HG03060 (cell line): ENCODE results near the gene GOLGA2.
"Not testable (repeated sequence)": the region's sequence is repeated elsewhere in the genome, so short reads cannot be mapped to it uniquely, and the experiment has no call there.

Source experiments
- ATAC-seq: cut with Tn5 transposase; IDR thresholded peaks from one replicate; pipeline ENCODE4 v1.9.1; 2021; ENCODE audit warnings: low read depth, moderate number of reproducible peaks; ENCODE audit not compliant: unreplicated experiment

GOLGA2 gene

DNA sequence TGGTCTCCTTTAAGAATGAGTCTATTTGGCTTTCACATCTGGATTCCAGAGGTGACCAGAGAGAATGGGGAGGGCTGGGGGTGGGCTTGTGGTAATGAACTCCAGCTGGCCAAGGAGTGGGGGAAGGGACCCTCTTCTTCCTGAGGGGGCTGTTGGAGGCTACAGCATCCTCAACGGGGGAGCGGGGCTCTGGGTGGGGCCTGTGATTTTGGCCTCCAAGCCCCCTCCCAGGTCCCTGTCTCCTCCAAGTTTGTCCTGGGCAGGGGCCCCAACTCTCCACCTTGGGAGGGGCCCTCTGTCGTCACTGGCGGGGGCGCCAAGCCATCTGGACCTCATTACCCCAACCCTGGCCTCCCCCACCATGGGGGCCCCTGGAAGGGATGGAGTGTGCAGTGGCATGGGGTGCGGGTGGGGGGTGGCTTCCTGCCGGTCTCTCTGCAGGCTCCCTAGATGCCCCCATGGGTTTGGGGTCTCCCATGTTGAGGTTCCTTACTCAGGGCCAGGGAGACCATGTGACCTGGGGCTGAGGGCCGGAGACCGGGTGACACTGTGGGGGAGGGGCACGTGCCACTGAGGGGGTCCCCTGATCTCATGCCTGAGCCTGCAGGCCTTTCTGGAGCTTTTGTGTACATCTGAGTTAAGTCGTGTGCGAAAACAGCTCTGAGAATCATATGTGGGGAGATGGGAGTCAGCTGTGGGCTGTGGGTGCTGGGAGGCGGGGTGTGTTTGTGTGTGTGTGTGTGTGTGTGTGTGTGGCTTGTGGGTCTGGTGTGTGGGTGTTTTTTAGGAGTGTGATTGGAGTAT, 32.4 kb downstream of the GOLGA2 start:
- ATAC-seq, result no peak

DNA sequence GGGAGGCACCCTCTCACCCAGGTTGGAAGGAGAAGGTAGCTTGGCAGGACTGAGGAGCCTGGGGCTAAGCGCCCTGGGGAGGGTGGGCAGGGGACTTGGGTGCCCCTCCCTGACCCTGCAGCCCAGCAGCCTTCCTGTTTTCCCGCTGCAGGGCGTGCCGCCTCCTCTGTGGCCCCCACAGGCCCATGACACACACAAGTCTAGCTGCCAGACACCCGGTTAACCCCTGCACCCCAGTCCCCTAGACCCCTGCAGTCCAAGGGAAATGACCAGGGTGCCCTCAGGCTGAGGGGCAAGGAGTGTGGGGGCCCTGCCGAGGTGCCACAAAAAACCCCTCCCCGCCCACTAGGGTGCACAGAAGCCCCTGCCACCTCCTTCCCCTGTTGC, 33.0 kb downstream of the GOLGA2 start:
- no peak for ATAC-seq

DNA sequence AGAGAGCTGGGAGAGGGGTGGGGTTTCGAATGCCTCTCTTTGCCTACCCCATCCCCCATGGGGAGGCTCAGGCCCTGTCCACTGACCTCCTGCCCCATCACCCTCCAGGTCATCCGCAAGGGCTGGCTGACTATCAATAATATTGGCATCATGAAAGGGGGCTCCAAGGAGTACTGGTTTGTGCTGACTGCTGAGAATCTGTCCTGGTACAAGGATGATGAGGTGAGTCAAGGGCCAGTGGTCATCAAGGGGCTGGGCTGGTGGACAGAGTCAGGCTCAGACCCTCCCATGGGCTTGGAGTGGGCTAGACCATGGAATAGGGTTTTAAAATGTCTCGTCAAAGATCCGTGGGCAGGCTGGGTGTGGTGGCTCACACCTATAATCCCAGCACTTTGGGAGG, 33.7 kb downstream of the GOLGA2 start:
- ATAC-seq, result no peak

DNA sequence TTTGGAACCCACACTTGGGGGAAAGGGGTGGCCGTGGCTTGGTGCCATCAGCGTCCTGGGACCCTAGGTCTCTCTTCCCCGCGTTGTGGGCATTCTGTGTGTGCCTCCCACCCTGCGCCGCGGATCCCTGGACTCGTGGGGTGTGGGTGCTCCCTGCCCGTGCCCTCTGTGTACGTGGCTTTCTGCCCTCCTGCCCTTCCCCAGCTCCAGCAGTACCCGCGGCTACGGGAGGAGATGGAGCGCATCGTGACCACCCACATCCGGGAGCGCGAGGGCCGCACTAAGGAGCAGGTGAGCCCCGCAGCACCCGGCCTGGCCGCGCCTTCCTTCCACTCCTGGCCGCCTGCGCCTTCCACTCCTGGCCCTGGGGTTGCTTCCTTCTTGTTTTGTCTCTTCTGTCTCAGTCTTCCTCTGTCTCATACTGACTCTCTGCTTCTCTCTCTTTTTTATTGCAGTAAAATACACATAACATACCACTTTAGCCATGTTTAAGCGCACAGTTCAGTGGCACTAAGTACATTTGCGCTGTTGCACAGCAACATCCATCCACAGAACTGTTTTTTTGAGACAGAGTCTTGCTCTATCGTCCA, 41.9 kb downstream of the GOLGA2 start:
- ATAC-seq, result no peak

DNA sequence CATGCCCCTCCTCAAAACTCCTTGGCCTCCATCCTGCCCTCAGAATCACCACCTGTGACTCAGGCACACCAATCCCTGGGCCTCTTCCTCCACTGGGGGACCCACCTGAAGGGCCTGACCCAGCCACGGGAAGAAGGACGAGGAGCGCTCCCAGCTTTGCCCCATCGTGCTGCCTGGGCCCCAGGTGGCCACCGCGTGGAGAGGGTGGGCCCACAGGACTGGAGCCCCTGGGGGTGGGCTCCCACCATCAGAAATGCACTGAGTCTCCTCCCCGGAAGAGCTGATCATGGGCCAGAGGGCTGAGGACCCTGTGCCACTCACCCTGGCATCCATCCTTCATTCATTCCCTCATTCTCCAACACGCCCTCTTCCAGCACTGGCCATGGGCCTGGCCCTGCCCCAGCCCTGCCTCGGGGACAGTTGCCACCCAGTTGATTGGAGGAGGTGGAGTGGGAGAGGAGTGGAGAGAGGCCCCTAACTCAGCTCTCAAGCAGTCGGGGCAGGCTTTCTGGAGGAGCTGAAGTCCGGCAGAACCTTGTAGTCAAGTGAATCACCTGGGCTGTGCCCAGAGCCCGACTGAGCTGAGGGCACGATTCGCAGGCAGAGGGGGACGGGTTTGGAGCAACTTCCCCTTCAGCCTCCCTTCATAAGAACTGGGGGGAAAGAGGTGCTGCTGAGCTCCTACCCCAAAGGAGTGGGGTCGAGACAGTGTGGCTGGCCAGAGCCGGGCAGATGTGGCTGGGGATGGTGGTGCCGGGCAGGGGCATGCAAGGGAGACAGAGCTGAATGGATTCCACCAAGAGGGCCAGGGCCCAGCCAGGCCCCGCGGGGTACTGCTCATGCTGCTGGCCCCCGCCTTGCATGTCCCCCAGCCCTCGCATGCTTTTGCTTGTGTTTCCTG, 43.0 kb downstream of the GOLGA2 start:
- ATAC-seq, result no peak

DNA sequence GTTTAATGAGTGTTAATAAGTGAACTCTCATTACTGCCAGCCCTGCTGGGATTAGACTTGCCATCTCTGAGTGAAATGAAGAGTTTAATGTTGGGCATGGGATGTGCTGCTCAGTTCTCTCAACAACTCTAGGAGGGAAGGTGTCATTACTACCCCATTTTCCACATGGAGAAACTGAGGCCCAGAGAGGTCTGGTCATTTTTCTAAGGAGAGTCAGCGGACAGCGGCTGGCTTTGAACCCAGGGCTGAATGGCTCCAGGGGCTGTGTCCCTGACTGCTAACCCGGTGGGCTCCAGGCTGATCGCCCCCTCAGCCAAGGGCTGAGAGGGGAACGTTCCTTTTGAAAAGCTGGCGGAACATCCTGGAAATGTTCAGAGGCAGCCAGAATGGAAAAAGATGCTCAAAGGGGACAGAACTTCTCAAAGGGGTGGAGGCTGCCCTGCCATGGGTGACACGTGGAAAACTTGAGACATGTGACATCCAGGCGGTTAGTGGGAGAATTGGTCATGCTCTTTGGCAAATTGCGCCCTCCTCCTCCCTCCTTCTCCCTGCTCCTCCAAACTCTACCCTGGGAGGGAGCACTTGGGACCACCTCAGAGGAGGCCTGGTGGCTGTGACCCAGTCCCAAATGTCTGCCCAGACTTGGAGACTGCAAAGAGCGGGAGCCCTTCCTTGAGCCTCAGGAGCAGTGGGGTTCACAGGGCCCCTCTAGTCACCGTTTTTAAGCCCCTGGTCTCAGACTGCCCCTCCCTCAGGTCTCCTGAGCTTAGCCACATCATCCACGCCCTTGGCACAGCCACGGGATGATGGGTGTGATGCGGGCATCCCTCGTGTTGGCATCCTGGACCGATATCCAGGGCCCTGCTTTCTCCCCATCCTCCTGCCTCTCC, 43.9 kb downstream of the GOLGA2 start:
- no peak for ATAC-seq

DNA sequence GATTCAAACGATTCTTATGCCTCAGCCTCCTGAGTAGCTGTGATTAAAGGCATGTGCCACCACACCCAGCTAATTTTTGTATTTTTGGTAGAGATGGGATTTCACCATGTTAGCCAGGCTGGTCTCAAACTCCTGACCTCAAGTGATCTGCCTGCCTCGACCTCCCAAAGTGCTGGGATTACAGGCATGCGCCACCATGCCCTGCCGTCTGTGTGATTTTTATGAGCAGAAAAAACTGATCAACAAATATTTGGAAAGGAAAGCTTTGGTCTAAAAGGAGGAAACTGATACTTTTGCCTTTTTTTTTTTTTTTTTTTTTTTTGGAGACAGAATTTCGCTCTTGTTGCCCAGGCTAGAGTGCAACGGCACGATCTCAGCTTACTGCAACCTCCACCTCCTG, 44.9 kb downstream of the GOLGA2 start:
- ATAC-seq, result not testable (repeated sequence)

DNA sequence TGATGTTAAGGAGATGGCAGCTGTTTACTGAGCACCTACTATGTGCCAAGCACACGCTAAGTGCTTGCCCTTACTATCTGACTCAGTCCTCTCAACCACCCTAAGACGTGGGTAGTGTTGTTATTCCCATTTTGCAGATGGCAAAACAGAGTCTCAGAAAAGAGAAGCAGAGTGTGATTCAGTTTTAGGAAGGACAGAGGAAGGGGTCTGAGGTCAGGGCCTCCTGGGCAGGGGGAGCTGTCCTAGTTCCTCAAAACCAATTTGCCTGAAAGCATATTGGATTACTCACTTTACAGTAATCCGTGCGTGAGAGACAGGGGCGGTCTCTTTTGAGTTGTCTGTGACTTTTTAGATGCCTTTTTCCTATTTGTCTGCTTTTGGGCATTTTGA, 49.4 kb downstream of the GOLGA2 start:
- no peak for ATAC-seq

DNA sequence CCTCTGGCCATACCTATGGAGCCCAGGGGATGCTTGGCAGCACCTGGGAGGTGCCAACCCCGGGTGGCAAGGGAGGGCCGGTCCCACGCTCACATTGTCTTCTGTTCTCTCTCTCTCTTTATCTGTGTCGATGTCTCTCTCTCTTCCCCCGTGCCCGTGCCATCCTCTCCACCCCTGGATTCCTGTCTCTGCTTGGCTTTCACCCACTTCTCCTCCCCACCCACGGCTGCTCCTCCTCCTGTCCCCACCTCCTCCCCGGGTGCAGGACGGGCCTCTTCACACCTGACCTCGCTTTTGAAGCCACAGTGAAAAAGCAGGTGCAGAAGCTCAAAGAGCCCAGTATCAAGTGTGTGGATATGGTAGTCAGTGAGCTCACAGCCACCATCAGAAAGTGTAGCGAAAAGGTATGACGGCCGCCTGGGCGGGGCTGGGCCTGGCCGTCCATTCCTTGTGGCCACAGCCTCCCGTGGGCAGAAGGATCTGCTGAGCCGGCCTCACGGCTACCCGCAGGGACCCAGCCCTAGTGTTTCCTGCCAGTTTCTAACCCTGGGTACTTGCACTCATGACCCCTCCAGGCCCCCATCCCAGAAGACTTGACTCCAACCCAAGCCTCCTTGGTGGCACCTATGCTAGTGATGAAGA, 49.9 kb downstream of the GOLGA2 start:
- ATAC-seq, result no peak

DNA sequence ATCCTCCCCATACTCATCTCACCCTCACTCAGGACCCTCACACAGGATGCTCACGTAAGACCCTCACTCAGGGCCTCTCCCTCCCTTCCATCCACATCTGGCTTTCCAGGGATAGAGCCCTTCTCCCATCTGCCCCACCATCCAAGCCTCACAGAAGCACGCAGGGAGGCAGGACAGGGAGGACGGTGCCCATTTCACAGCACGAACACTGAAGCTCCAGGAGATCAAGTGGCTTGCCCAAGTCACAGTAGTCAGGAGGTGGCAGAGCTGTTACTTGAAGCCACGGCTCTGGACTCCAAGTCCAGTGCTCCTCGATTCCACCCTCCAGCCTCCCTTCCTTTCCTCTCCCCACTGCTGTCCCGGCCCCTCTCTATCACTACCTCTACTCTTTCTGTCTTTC, 50.9 kb downstream of the GOLGA2 start:
- ATAC-seq, result no peak

DNA sequence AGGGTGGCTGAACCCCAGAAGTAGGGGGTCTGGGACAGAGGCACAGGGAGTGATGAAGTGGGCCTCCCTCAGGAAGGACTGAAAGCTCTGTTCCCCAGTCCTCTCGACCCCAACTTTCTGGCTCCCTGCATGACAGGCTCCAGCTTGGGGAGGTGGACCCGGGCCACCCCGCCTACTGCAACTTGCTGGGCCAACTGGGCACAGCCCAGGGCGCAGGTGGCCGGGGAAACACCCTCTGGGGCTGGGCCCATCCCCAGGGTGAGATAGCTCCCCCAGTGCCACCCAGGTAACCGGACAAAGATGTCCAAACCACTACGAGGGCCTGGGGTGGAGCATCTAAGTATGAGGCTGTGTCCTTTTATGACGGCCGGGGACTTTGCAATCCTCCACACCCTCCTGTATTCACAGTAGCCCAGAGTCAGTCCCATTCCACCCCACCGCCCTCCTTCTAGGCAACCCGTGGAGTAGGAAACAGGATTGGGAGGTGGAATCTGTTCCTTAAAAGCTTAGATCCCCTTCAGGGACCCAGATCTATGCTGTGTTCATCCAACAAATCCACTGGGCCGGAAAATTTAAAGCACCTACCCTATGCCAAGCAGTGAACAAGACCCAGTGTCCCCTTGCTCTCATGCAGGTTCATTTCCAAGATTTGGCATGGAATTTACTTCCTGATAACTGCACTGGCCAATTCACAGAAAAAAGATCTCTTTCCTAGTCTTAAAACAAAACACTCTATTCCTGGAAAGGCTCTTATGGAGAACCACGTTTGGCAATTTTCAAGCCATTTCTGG, 52.7 kb downstream of the GOLGA2 start:
- no peak for ATAC-seq

DNA sequence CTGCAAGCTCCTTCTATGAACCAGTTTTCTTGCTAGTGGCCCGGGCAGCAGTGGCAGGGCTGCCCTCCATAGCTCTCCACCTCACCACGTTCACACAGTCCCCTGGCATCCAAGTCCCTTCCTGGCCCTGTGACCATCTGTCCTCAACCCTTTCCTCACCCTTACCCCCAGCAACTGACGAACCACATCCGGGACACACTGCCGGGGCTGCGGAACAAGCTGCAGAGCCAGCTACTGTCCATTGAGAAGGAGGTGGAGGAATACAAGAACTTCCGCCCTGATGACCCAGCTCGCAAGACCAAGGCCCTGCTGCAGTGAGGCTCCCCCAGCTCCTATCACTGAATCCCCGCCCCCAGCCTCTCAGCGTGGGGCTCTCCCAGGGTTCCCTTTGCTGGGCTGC, 53.8 kb downstream of the GOLGA2 start:
- ATAC-seq, result no peak

DNA sequence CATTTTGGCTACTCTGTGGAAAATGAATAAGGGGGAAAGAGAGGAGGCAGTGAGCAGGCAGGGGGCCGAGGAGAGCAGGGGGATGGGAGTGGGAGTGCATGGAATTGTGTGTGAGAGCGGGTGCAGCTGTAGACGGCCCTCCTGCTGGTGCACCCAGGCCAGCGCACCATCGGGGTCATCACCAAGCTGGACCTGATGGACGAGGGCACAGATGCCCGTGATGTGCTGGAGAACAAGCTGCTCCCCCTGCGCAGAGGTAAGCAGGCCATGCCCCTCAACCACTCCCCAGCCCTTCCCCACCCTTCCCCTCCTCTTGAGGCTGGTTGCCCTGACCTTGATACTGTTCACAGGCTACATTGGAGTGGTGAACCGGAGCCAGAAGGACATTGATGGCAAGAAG, 56.0 kb downstream of the GOLGA2 start:
- ATAC-seq, result no peak

DNA sequence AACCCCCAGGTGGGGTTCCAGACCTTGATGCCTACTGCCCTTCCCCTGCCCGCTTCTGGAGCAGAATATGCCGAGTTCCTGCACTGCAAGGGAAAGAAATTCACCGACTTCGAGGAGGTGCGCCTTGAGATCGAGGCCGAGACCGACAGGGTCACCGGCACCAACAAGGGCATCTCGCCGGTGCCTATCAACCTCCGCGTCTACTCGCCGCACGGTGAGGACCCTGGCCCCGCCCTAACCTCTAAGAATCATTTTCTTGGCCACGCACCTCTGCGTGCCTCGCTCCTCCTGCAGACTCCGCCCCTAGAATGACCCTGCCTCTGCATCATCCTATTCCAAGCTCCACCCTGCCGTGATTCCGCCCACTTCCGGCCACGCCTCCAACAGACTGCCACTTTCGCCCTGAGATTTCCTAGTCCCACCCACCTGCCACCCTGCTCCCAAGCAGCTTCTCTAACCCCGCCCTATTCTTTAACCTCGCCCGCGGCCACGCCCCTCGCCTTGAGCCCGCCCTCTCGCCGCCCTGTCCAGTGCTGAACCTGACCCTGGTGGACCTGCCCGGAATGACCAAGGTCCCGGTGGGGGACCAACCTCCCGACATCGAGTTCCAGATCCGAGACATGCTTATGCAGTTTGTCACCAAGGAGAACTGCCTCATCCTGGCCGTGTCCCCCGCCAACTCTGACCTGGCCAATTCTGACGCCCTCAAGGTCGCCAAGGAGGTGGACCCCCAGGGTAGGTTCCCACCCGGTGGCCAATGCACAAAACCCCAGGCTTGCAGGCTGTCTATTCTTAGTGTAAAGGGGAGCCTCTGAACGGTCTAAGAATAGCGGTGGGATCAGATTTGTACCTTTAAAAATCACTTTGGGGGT, 57.1 kb downstream of the GOLGA2 start:
- ATAC-seq, result no peak

DNA sequence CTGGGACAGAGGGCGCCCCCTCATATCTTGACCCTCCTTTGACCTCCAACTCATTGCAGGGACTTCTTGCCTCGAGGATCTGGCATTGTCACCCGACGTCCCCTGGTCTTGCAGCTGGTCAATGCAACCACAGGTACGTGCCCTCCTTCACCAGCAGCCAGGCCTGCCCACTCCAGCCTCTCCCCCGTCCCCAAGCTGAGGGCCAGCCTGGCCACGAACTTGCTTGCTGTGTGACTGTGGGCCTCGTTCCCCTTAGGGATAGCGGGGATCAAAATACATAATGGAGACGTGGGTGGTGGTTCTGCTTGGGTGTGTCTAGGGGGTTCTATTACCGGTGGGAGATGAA, 57.7 kb downstream of the GOLGA2 start:
- ATAC-seq, result no peak

DNA sequence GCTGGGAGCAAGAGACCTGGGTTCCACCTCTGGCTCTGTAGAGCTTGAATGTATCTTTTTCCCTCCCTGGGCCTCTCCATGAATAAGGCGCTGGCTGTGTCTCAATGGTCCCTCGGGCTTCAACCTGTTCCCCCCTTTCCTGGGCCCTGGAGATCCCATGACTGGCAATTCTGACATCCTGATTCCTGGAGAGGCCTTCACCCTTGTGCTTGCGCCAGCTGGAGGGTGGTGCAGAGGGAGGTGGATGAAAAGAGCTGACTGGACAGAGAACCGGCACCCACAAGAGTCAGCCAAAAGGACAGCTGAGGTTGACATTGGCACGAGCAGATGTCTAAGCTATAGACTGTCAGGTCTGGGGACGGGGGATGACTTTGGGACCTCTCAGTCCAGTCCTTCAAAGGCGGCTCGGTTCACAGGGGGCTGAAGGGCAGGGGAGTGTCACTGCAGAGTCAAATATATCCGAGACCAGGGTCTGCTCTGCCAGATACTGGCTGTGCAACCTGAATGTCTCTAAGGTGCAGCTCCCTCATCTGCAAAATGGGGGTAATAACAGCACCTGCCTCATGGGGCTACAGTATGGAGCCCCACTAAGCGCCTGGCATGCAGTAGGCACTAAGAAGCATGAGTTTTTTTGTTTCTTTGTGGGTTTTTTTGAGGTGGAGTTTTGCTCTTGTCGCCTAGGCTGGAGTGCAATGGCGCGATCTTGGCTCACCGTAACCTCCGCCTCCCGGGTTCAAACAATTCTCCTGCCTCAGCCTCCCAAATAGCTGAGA, 58.8 kb downstream of the GOLGA2 start:
- no peak for ATAC-seq

DNA sequence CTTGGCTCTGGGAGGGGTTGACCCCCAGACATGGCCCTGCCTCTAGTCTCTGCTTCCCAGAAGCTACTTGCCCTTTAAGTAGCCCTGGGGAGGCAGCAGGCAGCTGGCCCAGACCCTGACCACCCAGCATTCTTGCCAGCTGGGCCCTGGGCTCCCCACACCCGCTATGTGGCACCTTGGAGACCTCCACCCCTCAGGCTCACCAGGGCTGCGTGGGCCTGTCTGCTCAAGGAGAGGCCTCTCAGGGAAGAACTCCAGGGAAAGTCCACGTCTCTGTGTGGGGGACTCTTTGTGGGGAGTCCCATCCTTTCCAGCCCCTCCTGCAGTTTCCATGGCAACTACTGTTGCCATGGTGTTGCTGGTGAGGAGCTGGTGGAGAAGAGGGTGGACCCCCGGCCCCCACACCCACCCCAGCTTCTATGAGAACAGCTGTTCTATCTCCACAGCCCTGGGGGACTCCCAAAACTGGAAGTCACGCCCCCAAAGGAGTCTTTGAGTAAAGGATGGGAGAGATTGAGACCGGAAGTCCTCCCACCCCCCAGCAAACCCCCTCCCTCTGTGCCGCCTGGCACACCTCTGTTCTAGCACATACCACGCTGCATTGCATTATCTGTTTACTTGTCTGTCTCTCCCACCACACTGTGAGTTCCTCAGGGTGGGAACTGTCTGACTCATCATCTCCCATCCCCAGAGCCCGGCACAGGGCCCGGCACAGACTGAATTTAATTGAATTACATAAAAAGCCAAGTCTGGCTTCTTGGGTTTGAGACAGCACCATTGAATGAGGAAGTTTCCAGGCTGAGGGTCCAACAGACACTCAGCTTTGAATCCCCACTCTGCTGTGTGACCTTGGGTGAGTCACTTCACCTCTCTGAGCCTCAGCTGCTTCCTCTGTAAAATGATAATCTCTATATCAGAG, 60.1 kb downstream of the GOLGA2 start:
- no peak for ATAC-seq
